GM18873 (cell line): ENCODE data around the gene PKMYT1.

Experiments used
- ATAC-seq: cut with Tn5 transposase; IDR thresholded peaks from one replicate; pipeline ENCODE4 v1.9.1; 2021; ENCODE audit warnings: mild to moderate bottlenecking, moderate library complexity, moderate number of reproducible peaks; ENCODE audit not compliant: unreplicated experiment, low FRiP score

Gene PKMYT1

GRCh38 chr16:3019594-3020246 is 39.5 kb upstream of the PKMYT1 start:
- no peak for ATAC-seq

GRCh38 chr16:3017794-3018506 is 37.7 kb upstream of the PKMYT1 start, which contains the start of gene CLDN6:
TSS of gene CLDN6 (minus strand) at chr16:3018183. CDS start at chr16:3016021, 2,162 bp downstream.
- no peak for ATAC-seq

- ATAC-seq = no peak
These were observed 37.1 kb upstream of the PKMYT1 start for GRCh38 chr16:3017344-3017743.

- no peak for ATAC-seq
These were observed 35.7 kb upstream of the PKMYT1 start for GRCh38 chr16:3015865-3016521.

- ATAC-seq = no peak
These were observed 34.7 kb upstream of the PKMYT1 start for GRCh38 chr16:3014971-3015370.

- no peak for ATAC-seq
These were observed 33.9 kb upstream of the PKMYT1 start for GRCh38 chr16:3013998-3014690.

GRCh38 chr16:3013491-3013951 is 33.3 kb upstream of the PKMYT1 start:
- ATAC-seq = no peak

GRCh38 chr16:3012828-3013420 is 32.7 kb upstream of the PKMYT1 start, which contains the start of gene CLDN9:
TSS of gene CLDN9 (plus strand) at chr16:3012923. CDS start at chr16:3013363, 440 bp downstream.
- no peak for ATAC-seq

GRCh38 chr16:3012246-3012645 is 32.0 kb upstream of the PKMYT1 start:
- ATAC-seq = no peak

- no peak for ATAC-seq
These were observed 30.3 kb upstream of the PKMYT1 start for GRCh38 chr16:3010510-3010909.

GRCh38 chr16:3009568-3010390 is 29.5 kb upstream of the PKMYT1 start:
- no peak for ATAC-seq

GRCh38 chr16:3008690-3009037 is 28.4 kb upstream of the PKMYT1 start:
- no peak for ATAC-seq

- ATAC-seq = no peak
These were observed 27.9 kb upstream of the PKMYT1 start for GRCh38 chr16:3007957-3008689.

- ATAC-seq = no peak
These were observed 27.1 kb upstream of the PKMYT1 start for GRCh38 chr16:3007059-3007956.

- no peak for ATAC-seq
These were observed 24.6 kb upstream of the PKMYT1 start for GRCh38 chr16:3004781-3005284.

GRCh38 chr16:3004319-3004718 is 24.1 kb upstream of the PKMYT1 start:
- peak; percentile 1 for ATAC-seq

- ATAC-seq = peak; percentile 95
These were observed 23.5 kb upstream of the PKMYT1 start for GRCh38 chr16:3003582-3004270.
